Measurements from ENCODE around the gene USP48. TPM values are rescaled to one million over a fixed set of nuclear protein-coding genes. Genes with fewer than 3 reads are reported as not detected.

USP48 gene
- total RNA-seq: 49.5 and 56.1 TPM in 2 replicates

GRCh38 chr1:21782868-21783678, at the start of gene USP48:
Gene USP48, minus strand, starts transcription at chr1:21783149. Its CDS starts 192 bp downstream, at chr1:21782957.

GRCh38 chr1:21811875-21812305, 28.9 kb upstream of the USP48 start, which contains the start of gene LDLRAD2:
Gene LDLRAD2, plus strand, starts transcription at chr1:21812265. Its CDS starts 187 bp downstream, at chr1:21812452.

GRCh38 chr1:21669258-21670058, 113.5 kb downstream of the USP48 start, which contains the start of gene RAP1GAP:
Gene RAP1GAP, minus strand, starts transcription at chr1:21669357. Its CDS starts 49,325 bp downstream, at chr1:21620032.

Other genes starting within 250 kb of the USP48 start
- 0.44 and 1.2 TPM in 2 replicates for gene RAP1GAP, start 113.8 kb downstream of the USP48 start, total RNA-seq
- gene LDLRAD2, start 29.1 kb upstream of the USP48 start, total RNA-seq: 0.11 TPM in 1 of 2 replicates, not detected in the other
- gene HSPG2, start 154.2 kb upstream of the USP48 start, total RNA-seq: 92.9 and 187 TPM in 2 replicates
- not detected in 2 replicates for gene CELA3B, start 193.9 kb upstream of the USP48 start, total RNA-seq
- not detected in 2 replicates for gene CELA3A, start 218.5 kb upstream of the USP48 start, total RNA-seq